ENCODE results near the gene TENM3. TPM values are rescaled to one million over a fixed set of nuclear protein-coding genes. Genes with fewer than 3 reads are reported as not detected.
"Not testable (repeated sequence)": the region's sequence is repeated elsewhere in the genome, so short reads cannot be mapped to it uniquely, and the experiment has no call there.

Gene TENM3
- 10 to 100 TPM; 15.2 to 18.5 (median 17.5) TPM for polyA plus RNA-seq (ENCODE audit: insufficient read length in 4 of 4)

DNA sequence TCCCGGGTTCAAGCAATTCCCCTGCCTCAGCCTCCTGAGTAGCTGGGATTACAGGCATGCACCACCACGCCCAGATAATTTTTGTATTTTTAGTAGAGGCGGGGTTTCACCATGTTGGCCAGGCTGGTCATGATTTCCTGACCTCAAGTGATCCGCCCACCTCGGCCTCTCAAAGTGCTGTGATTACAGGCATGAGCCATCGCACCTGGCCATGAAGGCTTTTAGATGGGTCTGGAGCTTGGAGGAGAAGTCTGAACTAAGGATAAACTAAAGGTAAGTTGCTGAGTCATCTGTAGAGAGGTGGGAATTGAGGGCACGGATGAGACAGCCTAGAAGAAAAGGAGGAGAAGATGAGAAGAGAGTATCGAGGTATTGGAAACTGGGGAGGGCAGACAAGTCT, at the start of gene TENM3:
TENM3 (plus strand) TSS at position 199 of the 400 bp plus-strand sequence. CDS start 80,619 bp downstream, outside the sequence.
- not testable (repeated sequence) for DNase-seq (ENCODE audit: low read depth in 4 of 4, low spot score in 3 of 4)

DNA sequence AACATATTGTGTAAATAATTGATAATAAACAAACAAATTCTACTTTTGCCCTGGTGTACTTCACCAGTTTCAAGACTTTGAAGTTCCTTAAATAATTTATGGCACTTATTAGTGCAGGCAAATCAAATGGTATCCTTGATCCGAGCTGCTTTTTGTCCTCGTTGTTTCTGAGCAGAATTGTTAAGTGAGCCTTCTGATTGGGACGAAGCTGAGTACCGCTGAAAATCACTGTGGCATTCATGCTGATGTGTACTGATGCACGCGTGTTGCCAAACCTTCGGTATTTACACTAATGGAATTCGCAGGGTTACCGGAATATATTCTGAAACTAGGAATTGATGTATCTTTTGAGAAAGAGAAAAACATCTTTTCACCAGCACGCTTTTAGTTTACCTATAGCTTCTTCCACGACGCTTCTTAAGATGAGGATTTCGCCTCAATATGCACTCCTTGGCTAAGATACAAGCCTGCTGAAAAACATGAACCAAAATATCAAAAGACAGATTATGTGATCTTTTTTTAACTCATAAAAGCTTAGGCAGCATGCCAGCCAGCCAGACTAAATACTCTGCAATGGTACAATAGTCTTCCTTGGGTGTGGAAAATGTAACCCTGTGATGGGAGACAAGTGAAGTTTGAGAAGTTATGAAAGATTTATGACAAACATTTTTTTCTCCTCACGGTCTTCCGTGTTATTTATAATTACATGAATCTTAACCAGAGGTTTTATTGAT, 48.9 kb upstream of the TENM3 start:
- DNase-seq (ENCODE audit: low read depth in 4 of 4, low spot score in 3 of 4) = no peak

DNA sequence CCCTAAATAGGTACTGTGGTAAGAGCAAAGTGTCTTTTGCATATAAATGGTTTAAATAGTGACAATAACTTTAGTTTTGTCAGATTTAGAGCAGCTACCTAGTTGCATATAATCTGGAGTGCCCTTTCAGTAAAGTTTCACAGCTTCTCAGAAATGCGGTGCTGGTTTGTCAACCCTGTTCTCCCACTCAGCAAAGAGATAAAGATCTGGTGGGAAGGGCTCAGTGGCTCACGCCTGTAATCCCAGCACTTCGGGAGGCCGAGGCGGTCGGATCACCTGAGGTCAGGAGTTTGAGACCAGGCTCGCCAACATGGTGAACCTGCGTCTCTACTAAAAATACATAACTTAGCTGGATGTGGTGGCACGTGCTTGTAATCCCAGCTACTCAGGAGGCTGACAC, 45.6 kb upstream of the TENM3 start:
- no peak for DNase-seq (ENCODE audit: low read depth in 4 of 4, low spot score in 3 of 4)

DNA sequence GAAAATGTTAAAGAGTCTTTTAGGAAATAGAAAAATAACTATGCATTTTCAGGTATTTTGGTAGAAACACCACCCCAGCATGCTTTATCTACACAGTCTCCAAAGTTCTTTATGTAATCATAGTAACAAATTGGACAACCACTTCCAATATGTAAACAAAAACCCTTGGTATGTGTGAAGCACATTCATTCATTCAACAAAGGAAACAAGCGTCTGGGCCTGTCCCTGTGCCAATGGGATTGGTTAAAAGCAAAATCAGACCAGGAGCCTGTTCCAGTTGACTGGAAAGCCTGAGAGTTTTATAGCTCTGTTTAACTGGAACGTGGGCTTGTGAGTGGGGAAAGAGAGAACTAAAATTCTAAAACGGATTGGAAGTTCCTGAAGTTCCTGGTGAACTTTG, 41.3 kb upstream of the TENM3 start:
- no peak for DNase-seq (ENCODE audit: low read depth in 4 of 4, low spot score in 3 of 4)

DNA sequence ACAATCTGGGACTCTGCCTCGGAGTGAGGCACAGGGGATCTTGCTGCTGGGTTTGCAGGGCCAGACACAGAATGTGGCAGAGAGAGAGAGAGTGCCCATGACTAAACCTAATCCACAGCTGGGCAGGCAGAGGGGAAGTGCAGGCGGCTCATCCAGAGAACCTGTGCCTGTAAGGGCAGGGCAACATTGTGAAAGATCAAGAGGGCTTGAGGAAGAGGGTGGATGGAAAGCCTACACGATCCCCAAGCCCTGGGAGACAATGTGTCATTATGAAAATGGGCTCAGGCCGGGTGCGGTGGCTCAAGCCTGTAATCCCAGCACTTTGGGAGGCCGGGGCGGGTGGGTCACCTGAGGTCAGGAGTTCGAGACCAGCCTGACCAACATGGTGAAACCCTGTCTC, 40.6 kb upstream of the TENM3 start:
- DNase-seq (ENCODE audit: low read depth in 4 of 4, low spot score in 3 of 4) = no peak

DNA sequence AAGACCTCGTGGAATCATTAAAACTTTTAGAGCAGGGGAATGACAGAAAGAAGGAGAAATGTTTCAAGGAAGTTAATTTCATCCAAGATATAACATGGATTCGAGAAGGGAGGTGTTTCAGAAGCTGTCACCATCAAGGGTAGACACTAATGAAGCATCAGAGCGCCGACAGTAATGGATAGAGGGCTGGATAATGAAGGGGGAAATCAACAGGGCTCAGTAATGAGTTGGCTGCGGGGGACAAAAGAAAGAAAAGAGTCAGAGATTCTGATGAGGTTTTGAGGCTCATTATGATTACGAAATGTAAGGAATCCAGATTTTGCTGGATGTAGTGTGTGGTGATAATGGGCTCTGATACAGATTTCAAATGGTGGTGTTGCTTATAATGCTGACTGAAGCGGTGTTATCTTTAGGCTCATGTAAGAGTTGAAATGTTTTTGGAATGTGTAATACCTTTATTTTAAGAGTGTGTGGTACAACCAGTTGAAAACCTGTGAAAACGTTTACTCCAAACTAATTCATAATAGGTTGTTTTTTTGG, 39.3 kb upstream of the TENM3 start:
- DNase-seq (ENCODE audit: low read depth in 4 of 4, low spot score in 3 of 4) = no peak

DNA sequence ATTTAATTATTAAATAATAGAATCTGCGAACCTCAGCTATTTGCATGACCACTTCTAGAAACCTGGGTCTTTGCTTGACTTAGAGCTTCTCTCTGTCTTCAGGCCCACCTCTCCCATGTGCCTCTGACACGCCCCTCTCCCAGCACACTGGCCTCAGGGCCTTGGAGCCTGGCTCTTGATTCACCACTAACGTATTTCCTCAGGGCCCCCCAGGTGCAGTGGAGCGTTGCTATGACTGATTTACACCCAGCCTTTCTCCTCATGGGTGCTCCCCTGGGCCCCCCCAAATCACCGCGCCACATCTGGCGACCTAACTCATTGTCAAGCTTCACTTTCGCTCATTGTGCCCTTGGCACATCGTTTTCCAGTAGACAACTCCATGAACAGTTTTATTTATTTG, 37.9 kb upstream of the TENM3 start:
- no peak for DNase-seq (ENCODE audit: low read depth in 4 of 4, low spot score in 3 of 4)

DNA sequence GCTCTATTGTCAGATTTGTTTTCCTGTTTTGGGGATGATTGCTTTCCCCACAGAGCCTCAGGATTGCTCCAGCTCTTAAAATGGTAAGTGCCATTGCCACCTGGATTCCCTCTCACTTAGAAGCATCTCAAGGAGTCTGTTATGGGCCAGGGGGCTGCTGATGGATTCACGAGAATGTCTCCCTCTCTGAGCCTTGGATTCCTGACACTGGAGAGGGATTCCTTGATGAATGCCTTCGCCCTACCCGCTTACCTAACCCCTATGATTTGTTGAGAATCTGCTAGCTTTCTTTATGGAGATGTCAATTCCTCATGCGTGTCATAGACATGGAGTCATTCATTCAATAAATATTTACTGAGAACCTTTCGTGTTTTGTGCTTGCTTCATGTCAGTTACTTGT, 36.9 kb upstream of the TENM3 start:
- no peak for DNase-seq (ENCODE audit: low read depth in 4 of 4, low spot score in 3 of 4)

DNA sequence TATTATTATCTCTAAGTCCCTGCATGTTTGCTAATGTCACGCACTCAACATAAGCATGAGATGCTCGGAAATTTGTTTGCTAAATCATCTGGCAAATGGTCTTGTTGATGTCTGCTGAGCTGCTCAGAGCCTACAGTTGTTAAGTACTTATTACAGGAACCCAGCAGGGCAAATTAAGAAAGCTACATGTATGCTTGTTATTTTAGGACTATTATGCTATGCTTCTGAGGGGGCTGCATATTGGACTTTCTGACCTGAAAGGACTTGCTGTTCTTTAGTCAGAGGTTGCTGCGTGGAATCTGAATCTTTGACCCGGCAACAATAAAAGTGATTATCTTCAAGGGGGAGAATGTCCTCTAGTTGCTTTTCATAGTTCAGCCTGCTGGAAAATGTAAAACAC, 36.3 kb upstream of the TENM3 start:
- no peak for DNase-seq (ENCODE audit: low read depth in 4 of 4, low spot score in 3 of 4)

DNA sequence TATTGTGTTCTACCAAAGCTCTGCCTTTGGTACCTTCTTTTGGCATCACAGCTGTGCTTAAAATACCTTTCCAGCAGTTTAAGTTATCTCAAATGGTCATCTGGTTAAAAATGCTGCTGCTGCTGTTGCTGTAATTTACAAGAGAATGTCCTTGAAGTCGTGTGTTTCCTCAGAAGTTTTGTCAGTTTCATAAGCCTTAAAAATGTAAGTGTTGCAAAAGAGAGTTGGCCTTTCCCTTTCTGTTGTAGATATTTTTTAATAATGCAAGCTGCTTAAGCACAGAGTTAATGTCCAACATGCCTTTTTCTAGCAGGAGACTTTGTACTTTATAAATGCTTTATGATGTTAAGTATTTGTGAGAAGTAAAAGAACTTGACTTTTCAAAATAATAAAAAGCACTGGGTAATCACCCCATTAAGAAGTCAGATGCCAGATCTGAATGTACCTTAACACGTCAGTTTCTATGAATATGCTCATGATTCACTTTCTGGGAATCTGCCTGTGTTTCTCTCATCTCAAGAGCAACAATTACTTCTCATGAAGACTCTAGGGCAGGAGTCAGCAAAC, 35.3 kb upstream of the TENM3 start:
- no peak for DNase-seq (ENCODE audit: low read depth in 4 of 4, low spot score in 3 of 4)

DNA sequence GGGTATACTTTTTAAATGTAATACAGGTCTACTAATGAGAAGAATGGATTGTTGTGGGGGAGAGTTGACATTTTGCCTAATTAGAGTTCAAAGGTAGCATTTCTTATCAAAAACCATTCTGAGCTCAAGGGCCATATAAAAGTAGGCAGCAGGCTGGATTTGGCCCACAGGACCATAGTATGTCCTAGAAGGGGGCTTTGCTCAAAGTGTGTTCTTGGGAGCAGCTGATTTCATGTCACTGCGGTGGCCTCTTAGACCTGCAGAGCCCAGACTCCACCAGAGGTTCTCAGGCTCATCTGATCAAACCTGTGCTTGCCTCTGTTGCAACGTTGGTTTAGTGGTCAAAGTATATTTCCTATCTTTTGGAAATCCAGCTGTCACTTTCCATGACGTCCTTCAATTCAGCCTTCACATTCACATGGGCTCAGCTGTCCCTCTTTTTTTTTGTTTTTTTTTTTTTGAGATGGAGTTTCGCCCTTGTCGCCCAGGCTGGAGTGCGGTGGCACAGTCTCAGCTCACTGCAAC, 34.6 kb upstream of the TENM3 start:
- no peak for DNase-seq (ENCODE audit: low read depth in 4 of 4, low spot score in 3 of 4)

DNA sequence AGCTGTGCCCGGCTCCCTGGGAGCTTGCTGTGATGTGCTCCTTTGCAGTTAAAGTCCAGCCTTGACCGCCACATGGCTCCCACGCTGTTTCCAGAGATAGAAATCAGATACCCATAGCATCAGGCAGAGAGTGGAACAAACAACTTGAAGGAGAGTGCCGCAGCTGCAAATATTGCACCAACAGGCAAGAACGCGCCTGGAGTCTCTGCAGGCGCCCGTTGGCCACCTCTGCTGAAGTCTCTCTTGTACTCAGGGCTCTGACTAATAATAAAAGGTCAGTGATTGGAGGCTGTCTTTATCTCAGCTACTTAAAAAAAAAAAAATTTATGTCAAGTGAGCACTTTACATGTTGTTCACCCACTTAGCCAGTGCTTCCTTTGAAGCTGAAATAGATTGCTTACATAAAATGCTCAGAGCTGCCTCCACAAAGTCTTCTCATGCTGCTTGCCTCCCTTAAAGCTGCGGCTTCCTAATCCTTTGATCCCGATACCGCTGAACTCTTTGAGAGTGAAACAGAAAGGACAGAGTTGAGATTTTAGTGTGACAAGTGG, 30.9 kb upstream of the TENM3 start:
- no peak for DNase-seq (ENCODE audit: low read depth in 4 of 4, low spot score in 3 of 4)

DNA sequence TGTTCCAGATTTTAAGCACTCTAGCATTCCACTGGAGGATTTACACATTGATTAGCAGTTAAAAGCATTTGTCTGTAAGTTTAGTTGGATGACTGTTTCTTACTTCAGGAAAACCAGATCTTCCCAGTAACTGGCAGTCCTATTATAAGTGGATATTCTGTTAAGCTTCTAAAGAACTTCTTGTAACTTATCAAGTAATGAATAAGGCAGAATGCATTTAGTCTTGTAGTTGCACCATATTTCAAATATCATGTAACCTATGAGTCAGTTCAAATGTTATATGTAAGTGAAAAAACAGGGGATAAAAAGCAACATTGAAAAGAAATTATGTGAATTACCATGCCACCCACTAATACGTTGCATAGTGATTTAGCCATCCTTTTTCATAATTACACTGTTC, 30.2 kb upstream of the TENM3 start:
- DNase-seq (ENCODE audit: low read depth in 4 of 4, low spot score in 3 of 4) = no peak

DNA sequence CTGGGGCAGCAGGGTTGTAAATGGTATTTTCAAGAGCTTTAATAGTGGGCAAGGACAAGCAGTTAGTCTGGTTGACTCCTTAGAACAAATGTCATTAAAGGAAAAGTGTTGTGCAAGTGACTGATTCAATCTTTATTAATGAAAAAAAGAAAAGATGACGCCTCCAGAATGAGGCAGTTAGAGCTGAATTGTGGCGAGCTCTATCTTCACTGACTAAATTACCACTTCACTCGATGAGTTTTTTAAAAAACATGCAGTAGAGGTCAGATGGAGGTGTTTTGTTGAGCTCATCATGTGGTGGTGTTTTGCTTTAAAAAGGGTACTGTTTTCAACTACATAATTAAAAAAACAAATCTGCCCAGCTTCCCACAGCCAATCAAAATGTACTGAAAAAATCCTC, 28.1 kb upstream of the TENM3 start:
- no peak for DNase-seq (ENCODE audit: low read depth in 4 of 4, low spot score in 3 of 4)

DNA sequence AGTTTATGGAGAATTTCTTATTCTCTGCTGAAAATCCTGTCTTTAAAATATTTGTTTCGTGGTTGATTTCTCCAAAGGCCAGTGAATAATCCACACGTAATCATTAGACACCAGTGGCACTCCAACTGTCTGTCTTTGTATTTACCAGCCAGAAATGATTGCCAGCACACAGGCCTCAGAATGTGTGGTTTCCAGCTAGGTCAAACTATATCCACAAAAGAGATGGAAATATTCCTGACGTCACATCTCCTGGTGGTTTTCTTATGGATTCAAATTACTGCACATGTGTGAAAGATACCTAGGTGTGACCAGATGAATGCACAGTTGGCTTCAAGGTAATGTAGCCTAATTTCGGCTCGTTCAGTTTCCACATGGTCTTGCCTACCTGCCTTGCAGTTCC, 27.2 kb upstream of the TENM3 start:
- DNase-seq (ENCODE audit: low read depth in 4 of 4, low spot score in 3 of 4) = no peak

DNA sequence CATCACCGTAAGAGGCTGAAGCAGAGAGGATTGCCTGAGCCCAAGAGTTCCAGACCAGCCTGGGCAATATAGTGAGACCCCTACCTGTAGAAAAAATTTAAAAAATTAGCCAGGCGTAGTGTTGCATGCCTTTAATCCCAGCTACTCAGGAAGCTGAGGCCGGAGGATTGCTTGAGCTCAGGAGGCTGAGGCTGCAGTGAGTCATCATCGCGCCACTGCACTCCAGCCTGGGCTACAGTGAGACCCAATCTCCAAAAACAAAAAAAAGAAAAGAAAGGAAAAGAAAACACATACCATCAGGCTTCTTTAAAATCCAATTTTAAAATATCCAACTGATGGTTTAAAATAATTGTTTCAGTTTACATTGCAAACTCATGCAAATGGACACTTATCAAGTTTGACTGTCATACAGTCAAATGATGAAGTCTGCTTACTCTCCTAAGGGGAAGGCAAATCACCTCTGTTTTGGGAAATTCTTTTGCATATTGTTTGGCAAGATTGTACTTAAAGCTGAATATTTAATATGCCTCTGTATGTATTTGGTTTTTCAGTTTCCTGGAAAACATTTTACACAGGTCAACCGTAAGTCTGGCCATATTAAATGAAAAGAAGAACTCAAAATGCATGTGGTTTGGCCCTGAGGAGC, 23.7 kb upstream of the TENM3 start:
- no peak for DNase-seq (ENCODE audit: low read depth in 4 of 4, low spot score in 3 of 4)

DNA sequence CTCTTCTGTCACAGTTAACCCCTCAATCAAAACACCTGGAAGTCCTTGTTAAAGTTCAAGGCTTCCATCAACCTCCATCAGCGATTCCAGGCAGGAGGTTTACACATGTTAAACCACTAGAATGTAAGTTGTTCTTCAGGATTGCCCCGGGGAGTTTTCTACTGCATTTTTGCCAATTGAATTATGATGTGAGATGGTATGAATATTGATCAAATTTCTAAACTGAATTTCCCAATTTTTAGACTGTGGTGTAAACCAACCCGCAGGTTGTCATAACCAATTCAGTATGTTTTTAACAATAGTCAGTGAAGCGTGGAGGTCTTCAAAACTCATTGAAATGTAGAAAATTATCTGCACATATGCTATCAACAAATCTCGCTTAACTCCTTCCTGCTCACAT, 21.2 kb upstream of the TENM3 start:
- DNase-seq (ENCODE audit: low read depth in 4 of 4, low spot score in 3 of 4) = no peak

DNA sequence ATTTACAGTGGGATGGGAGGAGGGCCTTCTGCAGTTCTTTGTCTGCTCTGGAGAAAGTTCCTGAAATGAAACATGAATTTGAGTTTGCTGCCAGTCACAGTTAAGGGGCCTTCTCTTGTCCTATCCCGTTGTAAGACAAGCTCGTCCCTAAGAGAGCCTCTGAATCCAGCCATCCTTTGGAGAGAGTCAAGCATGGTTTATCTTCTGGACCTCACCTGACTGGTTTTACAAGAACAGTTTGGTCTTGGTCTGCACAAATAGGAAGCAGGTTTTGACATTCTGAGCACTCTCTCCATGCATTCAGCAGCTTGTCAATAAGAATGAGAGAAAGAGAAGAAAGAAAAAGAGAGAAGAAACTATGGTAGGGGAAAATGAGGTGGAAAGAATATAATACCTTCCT, 20.4 kb upstream of the TENM3 start:
- no peak for DNase-seq (ENCODE audit: low read depth in 4 of 4, low spot score in 3 of 4)

DNA sequence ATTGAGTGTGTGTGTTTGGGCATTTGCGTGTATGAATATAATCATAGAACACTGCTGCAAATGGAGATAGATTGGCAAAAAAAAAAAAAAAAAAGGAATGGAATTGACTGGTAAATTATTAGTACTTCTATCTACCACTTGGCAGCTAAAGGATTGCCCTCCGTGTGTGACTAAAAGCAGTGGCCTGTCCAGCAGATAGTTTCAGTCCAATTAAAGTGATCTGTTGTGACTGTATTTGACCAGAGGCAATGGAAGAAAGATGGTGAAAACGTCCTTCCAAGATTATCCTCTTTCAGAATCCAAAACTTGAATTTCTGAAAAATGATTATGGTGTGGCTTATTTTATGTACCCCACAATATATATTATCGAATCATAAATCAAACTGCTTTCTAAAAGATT, 19.5 kb upstream of the TENM3 start:
- no peak for DNase-seq (ENCODE audit: low read depth in 4 of 4, low spot score in 3 of 4)

DNA sequence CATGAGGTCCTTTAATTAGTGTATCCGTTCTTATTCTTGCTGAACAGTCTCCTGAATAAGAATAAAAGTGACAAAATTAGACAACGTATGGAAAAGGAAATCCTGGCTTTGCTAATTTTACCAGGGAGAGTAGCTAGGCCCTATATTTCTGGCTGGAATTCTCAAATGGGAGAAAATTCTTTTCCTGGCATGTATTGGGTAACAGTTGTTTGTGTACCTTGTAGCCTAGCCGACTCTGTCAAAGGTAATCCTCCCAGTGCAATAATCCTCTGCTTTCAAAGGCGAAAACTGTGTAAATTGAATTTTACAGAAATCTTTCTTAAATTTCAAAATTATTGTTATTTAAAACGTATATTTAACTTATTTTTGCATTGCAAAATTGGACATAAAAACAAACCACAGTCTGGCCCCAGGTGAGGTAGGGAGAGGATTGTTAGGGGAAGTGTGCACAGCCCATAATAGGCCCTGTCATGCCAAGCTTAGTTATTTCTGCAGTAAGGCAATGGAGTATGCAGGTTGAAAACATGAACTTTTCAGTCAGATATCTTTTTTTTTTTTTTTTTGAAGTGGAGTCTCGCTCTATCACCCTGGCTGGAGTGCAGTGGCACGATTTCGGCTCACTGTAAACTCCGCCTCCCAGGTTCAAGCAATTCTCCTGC, 18.9 kb upstream of the TENM3 start:
- no peak for DNase-seq (ENCODE audit: low read depth in 4 of 4, low spot score in 3 of 4)
